Naive thymus-derived CD8-positive, alpha-beta T cell (primary cell): ENCODE data around the gene CCDC85C. TPM values are rescaled to one million over a fixed set of nuclear protein-coding genes. Genes with fewer than 3 reads are reported as not detected.

Experiments
- ATAC-seq, 2 donors: fragments of 150-1000 bp; cut with Tn5 transposase in 1 of 2; sonication (Bioruptor Pico), chemical (Tn5 transposase) in 1 of 2; 1 replicate in 1 of 2; 2 replicates in 1 of 2; pipeline ENCODE4 v1.10.0; 2021; ENCODE audit warnings: mild to moderate bottlenecking in 2 of 2, moderate library complexity in 2 of 2
- POLR2A ChIA-PET: fragments of 350-600 bp; sonication (Branson Sonifier 250); formaldehyde crosslinking; loops from one replicate; lab custom pipeline; 2021; ENCODE audit warnings: antibody characterized with exemption; lab: Charles Lee
- DNase-seq, 10 donors: peaks; one replicate each; pipeline versions ENCODE4 v3.0.0 to v3.0.0-alpha.2; 2020 to 2022
- H3K27ac Mint-ChIP-seq, 10 donors: one replicate each; pipeline ENCODE4 v1.8.0; 2020 to 2022; ENCODE audit warnings: mild to moderate bottlenecking in 10 of 10, mixed read lengths in 10 of 10, moderate library complexity in 4 of 10, inconsistent platforms in 1 of 10
- H3K27me3 Mint-ChIP-seq, 5 donors: one replicate each; pipeline ENCODE4 v1.8.0; 2021 to 2022; ENCODE audit warnings: mixed read lengths in 5 of 5
- H3K36me3 Mint-ChIP-seq, 3 donors: one replicate each; pipeline ENCODE4 v1.8.0; 2020 to 2022; ENCODE audit warnings: mixed read lengths in 3 of 3, mild to moderate bottlenecking in 2 of 3, inconsistent platforms in 1 of 3
- H3K4me1 Mint-ChIP-seq, 4 donors: one replicate each; pipeline ENCODE4 v1.8.0; 2021 to 2022; ENCODE audit warnings: mixed read lengths in 4 of 4
- H3K4me3 Mint-ChIP-seq, 10 donors: one replicate each; pipeline ENCODE4 v1.8.0; 2020 to 2022; ENCODE audit warnings: mild to moderate bottlenecking in 10 of 10, mixed read lengths in 10 of 10, moderate library complexity in 6 of 10, inconsistent platforms in 1 of 10
- H3K9me3 Mint-ChIP-seq, 9 donors: one replicate each; pipeline ENCODE4 v1.8.0; 2020 to 2022; ENCODE audit warnings: mixed read lengths in 9 of 9, mild to moderate bottlenecking in 3 of 9, inconsistent platforms in 1 of 9, moderate library complexity in 1 of 9
- polyA plus RNA-seq, 3 donors: library from polyadenylated mRNA; unstranded; fragments of 300-500 nt; fragmentation: Illumina TruSeq; gene quantifications; one replicate each; pipeline ENCODE4 v1.2.3, GENCODE V29; 2021
- total RNA-seq, 8 experiments: library from RNA in 2 of 8; stranded (reverse) in 2 of 8; gene quantifications; one replicate each; pipeline ENCODE4 v1.2.3 and lab custom pipeline; 2021 to 2026

Gene CCDC85C
- total and polyA plus RNA-seq, 5 experiments from 2014 or later, result 0.67 to 10.1 (median 1.4) TPM

GRCh38 chr14:99529899-99530298 lies 74.1 kb downstream of the CCDC85C start:
- POLR2A ChIA-PET, result no interaction called here
- ATAC-seq (no peak), DNase-seq (no peak)
- Mint-ChIP-seq H3K27me3 (no peaks in the 10 kb centered on the region), H3K4me3 (no peak overlapping the region), H3K27ac (peak overlapping the region in 2 of 10 donors; percentile 20 to 39), H3K36me3 (no peaks in the 10 kb centered on the region), H3K4me1 (peaks cover 4 to 14% (median 8%) of the 10 kb centered on the region in 4 donors), H3K9me3 (no peaks in the 10 kb centered on the region)

GRCh38 chr14:99527427-99528076 lies 76.5 kb downstream of the CCDC85C start:
- DNase-seq, result no peak
- H3K4me3 Mint-ChIP-seq, result peak overlapping the region in 2 of 10 donors; percentile 1 to 35
- H3K36me3 Mint-ChIP-seq, result no peaks in the 10 kb centered on the region
- no peak for ATAC-seq
- POLR2A ChIA-PET, result interaction anchor here (1.7 kb wide), 1 partner anchor 46 kb away, joined by 5 read pairs; the partner anchor contains the start of genes CCNK and SETD3
- H3K9me3 Mint-ChIP-seq, result no peaks in the 10 kb centered on the region
- peak overlapping the region in 4 of 10 donors; percentile 18 to 73 (median 61) for H3K27ac Mint-ChIP-seq
- no peaks in the 10 kb centered on the region for H3K27me3 Mint-ChIP-seq
- peaks cover 6 to 21% (median 13%) of the 10 kb centered on the region in 4 donors for H3K4me1 Mint-ChIP-seq

DNA sequence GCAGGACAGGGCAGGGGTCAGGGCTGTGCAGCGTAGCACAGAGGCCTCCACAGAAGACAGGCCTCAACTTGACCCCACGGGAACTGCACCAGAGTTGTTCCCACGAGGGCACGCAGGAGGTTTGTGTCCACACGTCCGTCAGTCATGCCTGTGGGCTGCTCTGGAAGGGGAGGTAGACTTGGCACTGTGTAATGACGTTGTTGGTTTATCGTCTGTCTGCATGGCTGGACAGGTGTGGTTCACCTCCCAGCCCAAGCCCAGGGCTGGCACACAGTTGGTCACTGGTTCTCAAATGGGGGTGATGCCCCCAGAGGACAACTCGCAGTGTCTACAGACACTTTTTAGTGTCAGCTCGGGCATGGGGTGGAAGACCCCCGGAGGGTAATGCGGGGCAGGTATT lies 77.0 kb downstream of the CCDC85C start:
- no peak for DNase-seq
- Mint-ChIP-seq H3K4me1 (peaks cover 6 to 21% (median 13%) of the 10 kb centered on the region in 4 donors), H3K27ac (peak overlapping the region in 4 of 10 donors; percentile 18 to 73 (median 61)), H3K4me3 (peak overlapping the region in 2 of 10 donors; percentile 1 to 35), H3K36me3 (no peaks in the 10 kb centered on the region), H3K9me3 (no peaks in the 10 kb centered on the region), H3K27me3 (no peaks in the 10 kb centered on the region)
- no peak for ATAC-seq
- POLR2A ChIA-PET, result interaction anchor here (1.7 kb wide), 1 partner anchor 46 kb away, joined by 5 read pairs; the partner anchor contains the start of genes CCNK and SETD3

DNA sequence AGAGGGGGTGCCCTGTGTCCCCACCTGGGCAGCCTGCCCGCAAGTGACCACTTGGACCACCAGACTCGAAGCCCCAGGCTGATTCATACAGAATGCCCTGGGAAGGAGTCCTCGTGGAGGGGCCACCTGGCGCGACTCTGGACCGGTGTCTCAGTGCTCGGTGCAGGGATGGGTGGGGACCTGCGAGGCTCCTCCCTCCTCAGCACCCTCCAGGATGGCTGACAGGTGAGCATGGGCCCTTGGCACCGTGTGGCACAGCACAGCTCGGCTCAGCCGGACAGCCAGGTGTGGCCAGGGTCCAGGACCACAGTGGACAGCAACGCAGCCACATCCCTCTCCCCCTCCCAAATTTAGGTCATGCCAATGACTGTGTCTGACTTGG lies 78.3 kb downstream of the CCDC85C start:
- DNase-seq (no peak), ATAC-seq (peak; percentile 44 to 52)
- peaks cover 6 to 21% (median 13%) of the 10 kb centered on the region in 4 donors for H3K4me1 Mint-ChIP-seq
- H3K4me3 Mint-ChIP-seq, result peak overlapping the region in 1 of 10 donors; percentile 66
- no peaks in the 10 kb centered on the region for H3K27me3 Mint-ChIP-seq
- no peaks in the 10 kb centered on the region for H3K36me3 Mint-ChIP-seq
- no peaks in the 10 kb centered on the region for H3K9me3 Mint-ChIP-seq
- POLR2A ChIA-PET, result interaction anchor here (1.7 to 2.1 kb wide), 2 partner anchors 45 to 79 kb away, joined by 5 to 17 read pairs; partner anchors contain the start of genes CCDC85C, CCNK and SETD3
- peak overlapping the region in 9 of 10 donors; percentile 48 to 96 (median 91) for H3K27ac Mint-ChIP-seq

DNA sequence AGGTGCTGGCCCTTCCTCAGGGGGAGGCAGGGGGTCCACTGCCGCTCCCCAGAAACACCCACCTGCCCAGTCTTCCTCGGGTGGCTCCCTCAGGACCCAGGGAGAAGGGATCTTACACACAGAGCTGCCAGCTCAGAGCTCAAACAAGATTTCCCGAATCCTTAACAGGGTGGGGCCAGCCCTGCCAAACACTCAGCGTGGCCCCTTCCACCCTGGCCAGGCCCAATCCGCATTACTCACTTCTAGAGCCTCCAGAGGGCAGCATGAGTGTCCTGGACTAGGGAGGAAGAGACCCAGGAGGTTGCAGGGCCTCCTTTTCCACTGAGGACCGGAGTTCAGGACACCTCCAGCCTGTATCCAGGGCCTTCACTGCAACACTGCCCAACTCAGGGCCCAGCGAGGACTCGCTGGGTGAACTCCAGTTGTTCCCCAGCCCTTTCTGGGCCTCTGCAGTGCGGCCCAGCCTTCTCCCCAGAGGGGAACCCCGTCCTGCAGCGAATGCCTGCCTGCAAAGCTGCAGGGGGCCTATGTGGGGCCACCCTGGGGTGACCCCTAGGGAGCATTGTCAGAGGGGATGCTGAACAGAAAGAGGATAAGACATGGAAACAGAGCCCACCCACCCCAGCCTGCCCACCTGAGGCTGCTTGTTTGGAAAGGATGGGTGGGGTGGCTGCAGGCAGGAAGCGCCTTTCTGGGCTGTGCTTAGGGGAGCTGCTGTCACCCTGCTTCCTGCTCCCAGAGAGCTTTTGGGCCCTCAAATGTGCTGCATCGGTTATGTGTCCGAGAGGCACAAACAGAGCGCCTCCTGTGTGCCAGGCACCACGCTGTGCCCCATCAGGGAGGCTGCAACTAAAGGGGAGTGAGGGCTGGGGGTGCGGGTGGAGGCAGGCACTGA lies 79.0 kb downstream of the CCDC85C start:
- H3K4me3 Mint-ChIP-seq, result peak overlapping the region; percentile 33 to 79 (median 70)
- ATAC-seq (peak; percentile 64 to 78), DNase-seq (peak in 3 of 10 donors; percentile 11 to 42 (median 41))
- no peaks in the 10 kb centered on the region for H3K36me3 Mint-ChIP-seq
- peak overlapping the region; percentile 63 to 97 (median 94) for H3K27ac Mint-ChIP-seq
- H3K4me1 Mint-ChIP-seq, result peaks cover 6 to 21% (median 13%) of the 10 kb centered on the region in 4 donors
- H3K27me3 Mint-ChIP-seq, result no peaks in the 10 kb centered on the region
- POLR2A ChIA-PET, result interaction anchor here (0.6 to 2.1 kb wide), 2 partner anchors 80 to 103 kb away, joined by 3 to 17 read pairs; partner anchors contain the start of gene CCDC85C
- H3K9me3 Mint-ChIP-seq, result no peaks in the 10 kb centered on the region

GRCh38 chr14:99524091-99524661 lies 79.8 kb downstream of the CCDC85C start:
- no peaks in the 10 kb centered on the region for H3K36me3 Mint-ChIP-seq
- peaks cover 6 to 21% (median 13%) of the 10 kb centered on the region in 4 donors for H3K4me1 Mint-ChIP-seq
- ATAC-seq (no peak), DNase-seq (peak in 1 of 10 donors; percentile 52)
- H3K4me3 Mint-ChIP-seq, result no peak overlapping the region
- POLR2A ChIA-PET, result interaction anchor here (0.6 to 2.1 kb wide), 2 partner anchors 80 to 84 kb away, joined by 4 to 17 read pairs; partner anchors contain the start of gene CCDC85C
- H3K9me3 Mint-ChIP-seq, result no peaks in the 10 kb centered on the region
- no peaks in the 10 kb centered on the region for H3K27me3 Mint-ChIP-seq
- peak overlapping the region in 3 of 10 donors; percentile 60 to 90 (median 76) for H3K27ac Mint-ChIP-seq

DNA sequence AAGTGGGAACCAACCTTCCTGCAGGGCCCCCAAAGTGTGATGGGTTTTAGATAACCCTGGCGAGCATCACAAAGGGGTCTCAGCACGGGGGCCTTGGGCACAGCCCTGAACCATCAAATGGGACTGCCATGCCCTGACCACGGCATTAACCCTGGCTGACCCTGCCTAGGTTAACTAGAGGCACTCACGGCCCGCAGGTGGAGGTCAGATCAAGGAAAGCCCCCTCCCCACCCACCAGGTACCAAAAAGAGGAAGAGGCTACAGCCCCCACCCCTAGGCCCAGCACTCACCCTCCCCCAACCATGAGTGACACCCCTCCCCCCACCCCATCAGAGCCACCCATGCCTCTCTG lies 80.3 kb downstream of the CCDC85C start:
- H3K4me1 Mint-ChIP-seq, result peaks cover 6 to 21% (median 13%) of the 10 kb centered on the region in 4 donors
- H3K27me3 Mint-ChIP-seq, result no peaks in the 10 kb centered on the region
- no peaks in the 10 kb centered on the region for H3K36me3 Mint-ChIP-seq
- no peaks in the 10 kb centered on the region for H3K9me3 Mint-ChIP-seq
- DNase-seq (no peak), ATAC-seq (no peak)
- POLR2A ChIA-PET, result interaction anchor here (0.6 kb wide), 1 partner anchor 83 kb away, joined by 4 read pairs; no protein-coding TSS in a partner anchor
- peak overlapping the region in 1 of 10 donors; percentile 76 for H3K27ac Mint-ChIP-seq
- H3K4me3 Mint-ChIP-seq, result no peak overlapping the region

- H3K27ac Mint-ChIP-seq, result peak overlapping the region in 1 of 10 donors; percentile 41
- no peaks in the 10 kb centered on the region for H3K9me3 Mint-ChIP-seq
- H3K36me3 Mint-ChIP-seq, result no peaks in the 10 kb centered on the region
- H3K27me3 Mint-ChIP-seq, result no peaks in the 10 kb centered on the region
- POLR2A ChIA-PET, result interaction anchor here (0.6 kb wide), 1 partner anchor 83 kb away, joined by 4 read pairs; no protein-coding TSS in a partner anchor
- H3K4me3 Mint-ChIP-seq, result no peak overlapping the region
- no peak for ATAC-seq
- peak in 1 of 10 donors; percentile 44 for DNase-seq
- H3K4me1 Mint-ChIP-seq, result peaks cover 6 to 21% (median 13%) of the 10 kb centered on the region in 4 donors
Observed at GRCh38 chr14:99522934-99523703, 80.9 kb downstream of the CCDC85C start.

GRCh38 chr14:99522457-99522891 lies 81.5 kb downstream of the CCDC85C start:
- H3K27me3 Mint-ChIP-seq, result no peaks in the 10 kb centered on the region
- no peak for ATAC-seq
- no peaks in the 10 kb centered on the region for H3K36me3 Mint-ChIP-seq
- H3K9me3 Mint-ChIP-seq, result no peaks in the 10 kb centered on the region
- POLR2A ChIA-PET, result no interaction called here
- peak in 1 of 10 donors; percentile 48 for DNase-seq
- peak overlapping the region in 1 of 10 donors; percentile 14 for H3K27ac Mint-ChIP-seq
- no peak overlapping the region for H3K4me3 Mint-ChIP-seq
- peaks cover 6 to 21% (median 13%) of the 10 kb centered on the region in 4 donors for H3K4me1 Mint-ChIP-seq

DNA sequence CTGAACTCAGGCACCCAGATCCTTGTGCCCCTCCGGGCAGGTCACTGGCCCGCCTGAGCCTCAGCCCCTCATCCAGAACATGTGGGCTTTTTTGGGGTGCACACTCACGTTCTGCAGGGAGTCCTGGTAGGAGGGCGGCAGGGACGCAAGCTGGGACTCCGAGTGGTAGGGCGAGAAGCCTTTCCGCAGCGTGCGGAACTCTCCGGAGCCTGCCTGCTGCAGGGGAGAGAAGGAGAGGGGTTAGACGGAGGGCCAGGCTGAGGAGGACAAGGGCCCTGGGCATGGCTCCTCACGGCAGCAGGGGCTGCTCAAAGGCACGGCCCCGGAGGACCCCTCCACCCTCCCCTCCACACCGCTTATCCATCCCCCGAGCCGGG lies 82.0 kb downstream of the CCDC85C start:
- POLR2A ChIA-PET, result no interaction called here
- Mint-ChIP-seq H3K36me3 (no peaks in the 10 kb centered on the region), H3K9me3 (no peaks in the 10 kb centered on the region), H3K27me3 (no peaks in the 10 kb centered on the region), H3K4me1 (peaks cover 6 to 18% (median 12%) of the 10 kb centered on the region in 4 donors), H3K4me3 (peak overlapping the region in 1 of 10 donors; percentile 34), H3K27ac (no peak overlapping the region)
- ATAC-seq (no peak), DNase-seq (peak in 1 of 10 donors; percentile 58)

DNA sequence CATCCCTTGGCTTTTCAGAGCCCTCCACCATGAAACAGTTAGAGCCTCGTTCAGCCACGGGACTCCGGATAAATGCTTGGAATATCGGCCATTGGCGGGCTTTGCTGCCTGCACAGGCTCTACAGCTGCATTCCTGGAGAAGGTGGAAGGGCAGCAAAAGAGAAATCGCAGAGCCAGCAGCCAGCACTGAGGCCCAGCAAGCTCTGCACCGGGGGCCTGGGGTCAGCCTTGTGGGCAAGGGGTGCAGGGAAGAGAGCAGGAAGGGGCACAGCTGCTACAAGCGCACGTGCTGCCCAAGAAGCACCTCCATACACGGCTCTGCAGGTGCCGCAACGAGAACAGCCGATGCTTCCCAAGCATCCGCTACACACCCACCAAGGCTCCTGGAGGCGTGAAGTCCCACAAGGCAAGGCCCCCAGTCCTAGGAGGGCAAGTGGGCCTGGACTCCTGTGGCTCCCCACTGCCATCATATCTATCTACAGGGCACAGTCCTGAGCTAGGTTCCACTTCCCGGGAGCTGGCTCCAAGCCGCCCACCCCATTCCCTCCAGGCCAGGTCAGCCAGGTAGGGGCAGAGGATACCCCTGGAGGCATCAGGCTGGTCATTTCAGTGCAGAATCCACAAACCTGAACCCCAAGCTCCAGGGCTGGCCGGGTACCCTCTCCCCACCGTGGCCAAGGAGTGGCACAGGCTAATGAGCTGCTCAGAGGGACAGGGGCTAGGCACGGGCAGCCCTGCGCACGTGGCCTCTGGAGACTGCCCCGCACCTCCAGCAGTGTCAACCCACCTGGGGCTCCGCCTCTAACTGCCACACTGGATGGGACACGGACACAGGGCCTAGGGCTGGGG lies 82.6 kb downstream of the CCDC85C start:
- POLR2A ChIA-PET, result no interaction called here
- H3K27ac Mint-ChIP-seq, result no peak overlapping the region
- peak in 1 of 10 donors; percentile 32 for DNase-seq
- H3K9me3 Mint-ChIP-seq, result no peaks in the 10 kb centered on the region
- peaks cover 6 to 18% (median 12%) of the 10 kb centered on the region in 4 donors for H3K4me1 Mint-ChIP-seq
- ATAC-seq, result no peak
- H3K4me3 Mint-ChIP-seq, result no peak overlapping the region
- no peaks in the 10 kb centered on the region for H3K27me3 Mint-ChIP-seq
- H3K36me3 Mint-ChIP-seq, result no peaks in the 10 kb centered on the region
